Measurements from ENCODE around the gene KDELR3.
A peak's percentile ranks its signal among the peaks of the same experiment; 100 is the strongest.

KDELR3 gene

GRCh38 chr22:38467904-38468442 is at the start of gene KDELR3:
KDELR3 (plus strand) TSS chr22:38468096; CDS start chr22:38468234, 138 bp downstream.
- peak; percentile 62 for DNase-seq (ENCODE audit: low read depth)

DNA sequence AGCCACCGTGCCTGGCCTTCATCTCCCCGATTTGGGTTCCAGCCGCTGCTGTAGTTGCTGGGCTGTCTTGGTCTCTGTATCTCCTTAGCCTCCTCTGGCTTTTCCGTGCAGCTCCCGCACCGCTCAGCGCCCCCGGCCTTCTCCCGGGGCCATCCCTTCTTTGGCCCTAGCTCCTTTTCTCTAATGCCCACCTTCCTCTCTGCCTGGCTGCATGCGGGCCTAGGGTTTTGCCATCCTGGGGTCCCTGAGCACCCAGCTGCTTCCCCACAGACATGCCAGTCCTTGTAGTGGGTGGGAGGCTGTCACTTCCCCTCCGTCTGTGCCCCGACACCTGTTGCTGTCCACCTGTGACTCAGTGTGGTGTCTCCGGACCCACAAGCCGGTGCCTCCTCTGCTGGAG is 49.3 kb upstream of the KDELR3 start:
- DNase-seq (ENCODE audit: low read depth), result no peak

DNA sequence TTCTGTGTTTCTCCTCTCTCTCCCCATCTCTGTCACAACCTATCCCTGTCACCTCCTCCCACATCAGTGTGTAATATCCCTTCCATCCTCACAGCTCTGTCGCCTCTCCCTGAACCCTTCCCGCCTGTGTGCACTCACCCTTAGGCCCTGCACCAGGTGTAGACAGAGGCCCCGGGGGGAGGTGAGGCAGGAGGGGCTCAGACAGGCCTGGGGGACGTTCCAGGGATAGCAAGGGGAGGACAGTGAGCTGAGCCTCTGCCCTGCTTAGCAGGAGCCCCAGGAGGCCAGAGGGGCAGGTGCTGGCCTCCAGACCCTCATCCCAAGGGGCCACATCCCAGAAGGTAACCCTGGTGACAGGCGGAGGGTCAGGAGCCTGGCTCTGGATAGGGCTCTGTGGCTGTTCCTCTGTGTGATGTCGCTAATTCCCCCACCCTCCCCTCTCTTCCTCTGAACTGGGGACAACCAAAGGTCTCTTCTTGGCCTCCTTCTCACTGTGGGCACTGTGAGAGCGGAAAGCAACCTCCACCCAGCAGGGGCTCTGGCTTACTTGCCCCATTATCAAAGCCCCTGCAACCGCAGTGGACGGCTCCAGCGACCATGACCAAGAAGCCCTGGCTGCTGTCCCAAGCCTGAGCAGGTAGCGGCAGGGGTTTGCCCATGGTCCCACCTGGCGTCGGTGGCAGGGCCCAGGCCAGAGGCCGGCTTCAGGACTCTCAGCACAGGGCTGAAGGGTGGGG is 48.6 kb upstream of the KDELR3 start:
- DNase-seq (ENCODE audit: low read depth), result no peak

- no peak for DNase-seq (ENCODE audit: low read depth)
These were observed 48.1 kb upstream of the KDELR3 start for GRCh38 chr22:38419858-38420160.

DNA sequence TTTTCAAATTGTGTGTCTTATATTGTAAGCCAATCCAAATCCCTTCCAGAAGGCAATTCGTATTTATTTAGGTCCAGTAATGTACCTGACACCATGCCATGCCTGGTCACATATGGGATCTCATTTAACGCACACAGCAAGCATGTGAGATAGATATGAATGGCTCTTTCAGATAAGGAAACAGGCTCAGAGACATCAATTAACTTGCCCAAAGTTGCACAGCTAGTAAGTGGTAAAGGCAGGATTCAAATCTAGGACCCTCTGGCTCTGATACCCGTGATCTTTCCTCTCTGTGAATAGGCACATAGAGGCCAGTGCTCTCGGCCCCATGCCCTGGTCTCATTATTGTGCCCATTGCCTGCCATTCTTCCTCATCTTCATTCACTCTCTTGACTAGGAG is 47.2 kb upstream of the KDELR3 start:
- DNase-seq (ENCODE audit: low read depth), result no peak

- no peak for DNase-seq (ENCODE audit: low read depth)
These were observed 45.0 kb upstream of the KDELR3 start for GRCh38 chr22:38422611-38423511.

DNA sequence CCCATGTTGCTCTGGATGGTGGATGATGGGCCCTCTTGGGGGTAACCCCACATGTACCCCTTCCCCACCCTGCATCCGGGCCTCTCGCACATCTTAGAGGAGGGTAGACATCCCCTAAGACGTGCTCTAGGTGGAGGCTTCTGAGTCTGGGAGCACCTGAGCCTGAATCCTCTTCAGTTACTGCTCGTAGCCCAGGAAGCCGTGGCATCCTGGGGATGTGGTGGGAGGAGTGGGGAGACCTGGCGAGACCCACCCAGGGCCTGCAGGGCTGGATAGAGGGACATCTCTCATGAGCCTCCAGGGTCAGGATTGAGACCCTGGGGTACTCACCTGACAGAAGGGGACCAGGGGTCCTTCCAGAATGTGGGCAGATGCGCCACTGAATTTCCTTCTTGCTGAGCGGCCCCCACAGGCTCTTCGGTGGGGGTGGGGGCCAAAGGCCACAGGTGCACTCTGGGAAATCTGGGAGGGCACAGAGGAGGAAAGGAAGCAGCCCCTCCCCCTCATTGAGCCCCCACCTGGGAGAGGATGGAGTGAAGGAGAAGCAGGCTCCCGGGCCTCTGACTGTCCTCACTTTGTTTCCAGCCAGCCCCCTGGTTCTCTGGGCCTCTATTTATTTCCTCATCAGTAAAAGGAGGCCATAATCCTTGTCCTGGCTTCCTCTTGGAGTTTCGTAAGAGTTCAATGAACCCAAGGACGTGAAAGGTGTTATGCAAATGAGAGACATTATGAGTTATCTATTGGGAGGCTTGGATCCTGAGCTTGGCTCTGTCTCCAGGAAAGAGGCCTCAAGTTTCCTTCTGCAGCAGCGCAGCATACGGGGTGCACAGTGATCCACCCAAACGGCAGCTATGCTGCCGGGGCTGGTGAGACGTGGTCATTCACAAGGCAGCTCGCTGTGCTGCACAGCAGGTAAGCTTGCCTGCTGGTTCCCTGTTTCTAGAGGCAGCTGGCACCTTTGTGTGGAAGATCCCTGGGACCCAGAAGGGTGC is 44.1 kb upstream of the KDELR3 start:
- no peak for DNase-seq (ENCODE audit: low read depth)

GRCh38 chr22:38424525-38425080 is 43.3 kb upstream of the KDELR3 start:
- DNase-seq (ENCODE audit: low read depth), result no peak

GRCh38 chr22:38426628-38427027 is 41.3 kb upstream of the KDELR3 start:
- DNase-seq (ENCODE audit: low read depth), result no peak

DNA sequence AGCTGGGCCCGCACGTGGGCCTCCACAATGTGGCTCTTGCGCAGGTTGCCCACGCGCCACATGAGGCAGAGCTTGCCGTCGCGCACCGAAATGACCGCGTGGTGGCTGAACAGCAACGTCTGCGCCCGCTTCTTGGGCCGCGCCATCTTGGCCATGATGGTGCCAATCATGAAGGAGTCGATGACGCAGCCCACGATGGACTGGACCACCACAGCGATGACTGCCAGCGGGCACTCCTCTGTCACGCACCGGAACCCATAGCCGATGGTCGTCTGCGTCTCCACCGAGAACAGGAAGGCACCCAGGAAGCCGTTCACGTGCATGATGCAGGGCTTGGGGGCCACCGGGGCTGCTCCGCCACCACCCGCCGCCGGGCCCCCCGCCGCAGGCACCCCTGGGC is 40.4 kb upstream of the KDELR3 start:
- no peak for DNase-seq (ENCODE audit: low read depth)

- no peak for DNase-seq (ENCODE audit: low read depth)
These were observed 40.0 kb upstream of the KDELR3 start for GRCh38 chr22:38427940-38428339.

GRCh38 chr22:38428714-38429113 is 39.2 kb upstream of the KDELR3 start:
- DNase-seq (ENCODE audit: low read depth), result no peak

DNA sequence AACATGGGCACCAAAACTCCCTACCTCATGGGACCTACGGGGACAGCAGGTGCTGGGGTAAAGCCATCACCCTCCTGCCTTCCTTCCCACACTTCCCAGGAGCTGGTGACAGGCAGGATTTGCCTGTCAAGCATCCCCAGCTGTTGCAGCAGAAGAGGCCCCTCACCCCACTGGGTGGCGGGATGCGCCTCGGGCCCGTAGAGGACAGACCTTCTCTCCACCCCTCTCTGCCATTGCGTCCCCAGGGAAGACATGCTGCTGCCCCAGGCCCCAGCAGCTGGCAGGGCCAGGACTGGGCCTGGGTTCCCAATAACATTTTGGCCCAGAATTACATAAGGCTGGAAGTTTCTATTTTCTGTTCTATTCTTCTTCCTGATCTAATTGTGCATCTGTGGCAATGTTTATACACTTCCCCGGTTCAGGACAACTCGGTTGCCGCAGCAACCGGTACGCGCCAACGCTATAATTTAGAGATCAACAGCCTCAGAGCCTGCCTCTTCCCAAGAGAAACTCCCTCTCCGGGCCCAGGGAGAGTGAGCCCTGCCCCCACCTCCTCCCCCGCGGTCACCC is 38.3 kb upstream of the KDELR3 start:
- peak; percentile 15 for DNase-seq (ENCODE audit: low read depth)

GRCh38 chr22:38431266-38432010 is 36.5 kb upstream of the KDELR3 start:
- DNase-seq (ENCODE audit: low read depth), result no peak

GRCh38 chr22:38432264-38432663 is 35.6 kb upstream of the KDELR3 start:
- peak; percentile 11 for DNase-seq (ENCODE audit: low read depth)

DNA sequence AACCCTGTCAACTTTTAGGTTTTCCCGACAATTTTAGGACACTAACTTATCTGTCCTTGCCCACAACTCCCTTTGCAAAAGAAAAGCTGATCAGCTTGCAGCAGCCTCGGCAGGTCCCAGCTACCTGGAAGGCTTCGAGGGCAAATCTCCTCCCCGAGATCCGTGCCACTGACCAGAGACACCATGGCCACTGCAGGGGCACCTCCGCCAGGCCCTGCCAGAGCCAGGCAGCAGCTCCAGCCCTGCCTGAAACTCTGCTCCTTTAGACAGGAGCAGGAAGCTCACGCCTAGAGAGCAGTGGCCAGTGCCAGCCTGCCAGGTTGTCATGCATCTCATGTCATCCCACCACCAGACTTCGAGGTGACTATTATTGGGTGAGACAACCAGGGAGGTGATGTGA is 34.0 kb upstream of the KDELR3 start:
- DNase-seq (ENCODE audit: low read depth), result no peak

- DNase-seq (ENCODE audit: low read depth), result no peak
These were observed 32.9 kb upstream of the KDELR3 start for GRCh38 chr22:38435010-38435409.

DNA sequence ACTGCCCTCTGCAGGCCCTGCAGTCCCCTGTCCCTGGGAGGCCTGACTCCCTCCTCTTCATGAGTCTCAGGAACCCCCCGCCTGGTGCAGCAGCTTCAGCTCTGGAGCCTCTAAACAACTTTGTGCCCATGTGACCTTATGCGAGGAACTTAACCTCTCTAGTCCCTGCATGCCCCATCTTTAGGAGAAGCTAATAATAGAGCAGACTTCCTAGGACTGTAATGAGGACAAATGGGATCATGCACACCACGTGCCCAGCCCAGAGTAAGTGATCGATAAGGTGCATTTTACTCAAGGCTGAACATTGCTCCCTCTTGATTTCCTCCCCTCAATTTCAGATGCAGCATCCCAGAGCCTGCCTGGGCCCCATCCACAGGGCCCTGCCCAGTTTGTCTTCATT is 31.9 kb upstream of the KDELR3 start:
- DNase-seq (ENCODE audit: low read depth), result no peak

- no peak for DNase-seq (ENCODE audit: low read depth)
These were observed 31.1 kb upstream of the KDELR3 start for GRCh38 chr22:38436629-38437395.

GRCh38 chr22:38437416-38437815 is 30.5 kb upstream of the KDELR3 start:
- DNase-seq (ENCODE audit: low read depth), result no peak

Data from fibroblast of gingiva (primary cell).